ENCODE measurements around the gene CIZ1. TPM values are rescaled to one million over a fixed set of nuclear protein-coding genes. Genes with fewer than 3 reads are reported as not detected.
A peak's percentile ranks its signal among the peaks of the same experiment; 100 is the strongest.

Gene CIZ1
- total and polyA plus RNA-seq, 2 of the 13 experiments (the other 11 are each of a cell fraction or from before 2014, with no cell fraction given) = 30.6 to 50.3 TPM

GRCh38 chr9:128127990-128128835 lies 63.2 kb downstream of the CIZ1 start:
- intact Hi-C loops (cut with micrococcal nuclease; ENCODE audit: unreplicated experiment) (loop anchor here (1.0 kb wide), 1 partner anchor 11 kb away; no protein-coding TSS in a partner anchor), in situ Hi-C loops (cut with HindIII; ENCODE audit: extremely low pct_ligation_motif_present, low pct_unique_long_range_greater_than_20kb) (no loop called here)
- no peak for TF ChIP-seq TAF15 (IDR thresholded peaks at IDR 0.05; ENCODE audit: low read depth, low read length, poor library complexity, severe bottlenecking)
- 0 out of 2 replicates have a peak, but pooled peaks have one; percentile 25 for TF ChIP-seq ZNF552 (CRISPR knock-in tag; IDR thresholded peaks at IDR 0.05; ENCODE audit: borderline replicate concordance)
- TF ChIP-seq MAFK (conservative IDR thresholded peaks at IDR 0.05 in 1 of 2, IDR thresholded peaks at IDR 0.05 in 1 of 2; ENCODE audit: low read length in 2 of 2) = no peak
- 0 out of 2 replicates have a peak, but pooled peaks have one; percentile 20 for TF ChIP-seq ZNF557 (CRISPR knock-in tag; IDR thresholded peaks at IDR 0.05)
- TF ChIP-seq NKX3-1 (CRISPR knock-in tag; IDR thresholded peaks at IDR 0.05) = no peak
- TF ChIP-seq ZNF143 (CRISPR knock-in tag; IDR thresholded peaks at IDR 0.05) = peak; percentile 75
- no peak; the same call in 1 of the 2 replicates for TF ChIP-seq ARID4A (CRISPR knock-in tag; IDR thresholded peaks at IDR 0.05; ENCODE audit: borderline replicate concordance)
- TF ChIP-seq SMC3 (IDR thresholded peaks at IDR 0.05; ENCODE audit: low read length) = no peak
- peak; percentile 67 for TF ChIP-seq ZMAT3 (CRISPR knock-in tag; conservative IDR thresholded peaks at IDR 0.05)
- TF ChIP-seq GLI4 (CRISPR knock-in tag; IDR thresholded peaks at IDR 0.05; ENCODE audit: borderline replicate concordance) = peak; percentile 37; the same call in 1 of the 2 replicates
- peak; percentile 83 for TF ChIP-seq KDM2A (CRISPR knock-in tag; IDR thresholded peaks at IDR 0.05; ENCODE audit: borderline replicate concordance, low read depth)
- TF ChIP-seq HOXA5 (CRISPR knock-in tag; IDR thresholded peaks at IDR 0.05) = 0 out of 2 replicates have a peak, but pooled peaks have one; percentile 16
- TF ChIP-seq SP2 (CRISPR knock-in tag; IDR thresholded peaks at IDR 0.05) = no peak
- TF ChIP-seq ZNF792 (CRISPR knock-in tag; IDR thresholded peaks at IDR 0.05) = peak; percentile 22; the same call in 1 of the 2 replicates
- no peak; the same call in 1 of the 2 replicates for TF ChIP-seq TFAP4 (IDR thresholded peaks at IDR 0.05; ENCODE audit: borderline replicate concordance, low read depth)
- TF ChIP-seq ZNF501 (CRISPR knock-in tag; IDR thresholded peaks at IDR 0.05) = peak; percentile 66; the same call in 1 of the 2 replicates
- no peak for TF ChIP-seq SNRNP70 (IDR thresholded peaks at IDR 0.05; ENCODE audit: low read depth, low read length)
- TF ChIP-seq, protein P1, sequence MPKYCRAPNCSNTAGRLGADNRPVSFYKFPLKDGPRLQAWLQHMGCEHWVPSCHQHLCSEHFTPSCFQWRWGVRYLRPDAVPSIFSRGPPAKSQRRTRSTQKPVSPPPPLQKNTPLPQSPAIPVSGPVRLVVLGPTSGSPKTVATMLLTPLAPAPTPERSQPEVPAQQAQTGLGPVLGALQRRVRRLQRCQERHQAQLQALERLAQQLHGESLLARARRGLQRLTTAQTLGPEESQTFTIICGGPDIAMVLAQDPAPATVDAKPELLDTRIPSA (CRISPR knock-in tag; IDR thresholded peaks at IDR 0.05; ENCODE audit: borderline replicate concordance) = no peak

More at GRCh38 chr9:128127990-128128835, 63.2 kb downstream of the CIZ1 start:
- peak overlapping the region; percentile 87 for H3K4me2 ChIP-seq (ENCODE audit: low read depth, low read length)
- H3K4me3 ChIP-seq (replicated peaks in 1 of 3; ENCODE audit: insufficient read depth in 1 of 3, low read depth in 2 of 3, low read length in 3 of 3) = peak overlapping the region; percentile 96 to 99 (median 97)
- ChIA-PET POLR2A (interaction anchor here (0.7 to 1.6 kb wide), 17 partner anchors 9 to 212 kb away, joined by 3 to 17 read pairs (median 6); partner anchors contain the start of genes BBLN, GOLGA2, ST6GALNAC4 and SWI5), CTCF (ENCODE audit: low intra/inter-chr PET ratio, low total read pairs) (interaction anchor here (1.4 kb wide), 1 partner anchor 11 kb away, joined by 3 read pairs; no protein-coding TSS in a partner anchor)
- peaks cover 4% of the 10 kb centered on the region; the same call in 1 of the 2 replicates for H4K20me1 ChIP-seq (ENCODE audit: insufficient read depth, low read length)
- BruUV-seq (replicated peaks) = TSS peak; percentile 42
- peaks cover 23% of the 10 kb centered on the region for H3K79me2 ChIP-seq (ENCODE audit: insufficient read depth, low read length)
- H3K4me1 ChIP-seq (ENCODE audit: insufficient read depth, low read length) = peaks cover 56% of the 10 kb centered on the region
- DNase-seq (ENCODE audit: low spot score) = peak; percentile 88
- no peaks in the 10 kb centered on the region for H3K27me3 ChIP-seq (ENCODE audit: control insufficient read depth in 1 of 2, insufficient read depth in 2 of 2, low read length in 2 of 2)
- peaks cover 1 to 14% of the 10 kb centered on the region in 2 experiments; a peak in 3 of 5 replicates for H3K36me3 ChIP-seq (replicated peaks in 1 of 2; ENCODE audit: control insufficient read depth in 1 of 2, insufficient read depth in 2 of 2, low read length in 2 of 2)
- FAIRE-seq = peak; percentile 15
- peak; percentile 71 for ATAC-seq
- H3K9ac ChIP-seq (ENCODE audit: insufficient read depth, low read depth, low read length) = peak overlapping the region; percentile 95
- WGBS (ENCODE audit: low lambda C conversion rate) = 0% methylated on average over 5 of the region's 82 CpGs
- H2AFZ ChIP-seq (ENCODE audit: low read length) = no peak overlapping the region
- H3K27ac ChIP-seq (ENCODE audit: extremely low read length, insufficient read depth, low read length) = peak overlapping the region; percentile 99
- H3K9me3 ChIP-seq (ENCODE audit: low read length) = no peaks in the 10 kb centered on the region

Data from HepG2 (cell line).